DND-41 (cell line): ENCODE data around the gene RSPH4A.

ENCODE experiments used
- ATAC-seq: fragments of 200-7000 bp; cut with Tn5 transposase; 3 replicates; pipeline ENCODE4 v1.9.1; 2021; ENCODE audit warnings: low read depth; ENCODE audit not compliant: insufficient read depth
- DNase-seq: peaks from one replicate; pipeline ENCODE4 v3.0.0-alpha.2; 2020
- H2AFZ ChIP-seq: 2 replicates; pipeline ENCODE4 v1.6.0; 2012; ENCODE audit warnings: low read depth, low read length
- H3K27ac ChIP-seq: 2 replicates; pipeline ENCODE4 v1.5.1; 2012; ENCODE audit warnings: low read length, inconsistent platforms
- H3K27me3 ChIP-seq: fragments of 200-600 bp; sonication (generic); 2 replicates; pipeline ENCODE4 v1.6.0; 2012; ENCODE audit warnings: low read length, mild to moderate bottlenecking, inconsistent platforms; ENCODE audit not compliant: insufficient read depth, poor library complexity
- H3K36me3 ChIP-seq: 2 replicates; pipeline ENCODE4 v1.5.1; 2012; ENCODE audit warnings: low read length, inconsistent platforms; ENCODE audit not compliant: insufficient read depth
- H3K4me1 ChIP-seq: 2 replicates; pipeline ENCODE4 v1.5.1; 2012; ENCODE audit warnings: mild to moderate bottlenecking, low read length; ENCODE audit not compliant: insufficient read depth
- H3K4me2 ChIP-seq: 2 replicates; pipeline ENCODE4 v1.6.0; 2012; ENCODE audit warnings: mild to moderate bottlenecking, moderate library complexity, low read length, inconsistent platforms; ENCODE audit not compliant: insufficient read depth
- H3K4me3 ChIP-seq, 2 experiments: fragments of 200-600 bp in 1 of 2; shearing (Covaris generic) in 1 of 2; 2 replicates each; pipeline ENCODE4 v1.5.1; 2012 to 2016; ENCODE audit warnings: inconsistent platforms in 2 of 2, low read length in 2 of 2, mild to moderate bottlenecking in 2 of 2, low read depth in 1 of 2, moderate library complexity in 1 of 2
- H3K79me2 ChIP-seq: 2 replicates; pipeline ENCODE4 v1.6.0; 2012; ENCODE audit warnings: low read length, inconsistent platforms; ENCODE audit not compliant: insufficient read depth
- H3K9ac ChIP-seq: 2 replicates; pipeline ENCODE4 v1.6.0; 2012; ENCODE audit warnings: low read depth, mild to moderate bottlenecking, inconsistent platforms, low read length, moderate library complexity
- H3K9me3 ChIP-seq: 2 replicates; pipeline ENCODE4 v1.5.1; 2012; ENCODE audit warnings: low read length, moderate library complexity, mild to moderate bottlenecking, inconsistent platforms; ENCODE audit not compliant: insufficient read depth, severe bottlenecking
- H4K20me1 ChIP-seq: 2 replicates; pipeline ENCODE4 v1.6.0; 2012; ENCODE audit warnings: low read length; ENCODE audit not compliant: insufficient read depth
- EZH2 ChIP-seq: IDR thresholded peaks from 3 replicates; pipeline ENCODE4 v1.6.1; 2012; ENCODE audit warnings: borderline replicate concordance, low read depth, mild to moderate bottlenecking, moderate library complexity, low read length, inconsistent platforms; ENCODE audit not compliant: severe bottlenecking
- TF ChIP-seq, protein P1 (sequence below): IDR thresholded peaks from 2 replicates; pipeline ENCODE4 v1.5.1; 2012; ENCODE audit warnings: borderline replicate concordance, low read length, moderate library complexity, mild to moderate bottlenecking; ENCODE audit not compliant: poor library complexity, severe bottlenecking; ENCODE audit errors: extremely low read depth

Gene RSPH4A

DNA sequence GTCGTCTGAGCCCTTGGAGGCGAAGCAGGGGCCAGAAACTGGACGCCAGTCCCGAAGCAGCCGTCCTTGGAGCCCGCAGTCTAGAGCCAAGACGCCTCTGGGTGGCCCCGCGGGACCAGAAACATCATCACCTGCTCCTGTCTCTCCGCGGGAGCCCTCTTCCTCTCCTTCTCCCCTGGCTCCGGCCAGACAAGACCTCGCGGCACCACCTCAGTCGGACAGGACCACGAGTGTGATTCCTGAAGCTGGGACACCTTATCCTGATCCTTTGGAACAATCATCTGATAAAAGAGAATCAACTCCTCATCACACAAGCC lies 416 bp downstream of the RSPH4A start:
- H2AFZ ChIP-seq, result peak overlapping the region; percentile 100; the same call in 1 of the 2 replicates
- H3K9ac ChIP-seq, result no peak overlapping the region; the same call in 1 of the 2 replicates
- no peak for TF ChIP-seq EZH2
- TF ChIP-seq, protein P1, sequence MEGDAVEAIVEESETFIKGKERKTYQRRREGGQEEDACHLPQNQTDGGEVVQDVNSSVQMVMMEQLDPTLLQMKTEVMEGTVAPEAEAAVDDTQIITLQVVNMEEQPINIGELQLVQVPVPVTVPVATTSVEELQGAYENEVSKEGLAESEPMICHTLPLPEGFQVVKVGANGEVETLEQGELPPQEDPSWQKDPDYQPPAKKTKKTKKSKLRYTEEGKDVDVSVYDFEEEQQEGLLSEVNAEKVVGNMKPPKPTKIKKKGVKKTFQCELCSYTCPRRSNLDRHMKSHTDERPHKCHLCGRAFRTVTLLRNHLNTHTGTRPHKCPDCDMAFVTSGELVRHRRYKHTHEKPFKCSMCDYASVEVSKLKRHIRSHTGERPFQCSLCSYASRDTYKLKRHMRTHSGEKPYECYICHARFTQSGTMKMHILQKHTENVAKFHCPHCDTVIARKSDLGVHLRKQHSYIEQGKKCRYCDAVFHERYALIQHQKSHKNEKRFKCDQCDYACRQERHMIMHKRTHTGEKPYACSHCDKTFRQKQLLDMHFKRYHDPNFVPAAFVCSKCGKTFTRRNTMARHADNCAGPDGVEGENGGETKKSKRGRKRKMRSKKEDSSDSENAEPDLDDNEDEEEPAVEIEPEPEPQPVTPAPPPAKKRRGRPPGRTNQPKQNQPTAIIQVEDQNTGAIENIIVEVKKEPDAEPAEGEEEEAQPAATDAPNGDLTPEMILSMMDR, result no peak
- H3K36me3 ChIP-seq, result no peaks in the 10 kb centered on the region
- no peak overlapping the region for H3K27ac ChIP-seq
- no peaks in the 10 kb centered on the region for H3K79me2 ChIP-seq
- DNase-seq (no peak), ATAC-seq (no peak; the same call in 2 of the 3 replicates)
- H3K4me3 ChIP-seq, result peak overlapping the region in 1 of 2 experiments; percentile 91; a peak in 2 of 4 replicates
- H3K4me1 ChIP-seq, result peaks cover 18% of the 10 kb centered on the region
- no peaks in the 10 kb centered on the region for H3K9me3 ChIP-seq
- peaks cover 20% of the 10 kb centered on the region for H3K27me3 ChIP-seq
- H3K4me2 ChIP-seq, result peak overlapping the region; percentile 97
- H4K20me1 ChIP-seq, result no peaks in the 10 kb centered on the region

GRCh38 chr6:116624036-116624805 lies 7.9 kb downstream of the RSPH4A start:
- Histone ChIP-seq H2AFZ (no peak overlapping the region), H3K79me2 (no peaks in the 10 kb centered on the region), H3K36me3 (no peaks in the 10 kb centered on the region), H3K27ac (no peak overlapping the region), H3K4me2 (no peak overlapping the region), H3K9me3 (no peaks in the 10 kb centered on the region), H3K27me3 (no peaks in the 10 kb centered on the region), H3K4me3 (no peak overlapping the region), H4K20me1 (no peaks in the 10 kb centered on the region), H3K9ac (no peak overlapping the region), H3K4me1 (no peaks in the 10 kb centered on the region)
- ATAC-seq (no peak), DNase-seq (no peak)
- TF ChIP-seq, protein P1, result no peak
- TF ChIP-seq EZH2, result no peak

- H3K79me2 ChIP-seq, result no peaks in the 10 kb centered on the region
- no peaks in the 10 kb centered on the region for H4K20me1 ChIP-seq
- no peaks in the 10 kb centered on the region for H3K36me3 ChIP-seq
- no peak overlapping the region for H3K27ac ChIP-seq
- no peak overlapping the region for H3K4me3 ChIP-seq
- H3K9me3 ChIP-seq, result no peaks in the 10 kb centered on the region
- H2AFZ ChIP-seq, result no peak overlapping the region
- DNase-seq, result no peak
- no peak overlapping the region for H3K4me2 ChIP-seq
- no peak for ATAC-seq
- TF ChIP-seq, protein P1, result no peak
- no peak for TF ChIP-seq EZH2
- no peaks in the 10 kb centered on the region for H3K4me1 ChIP-seq
- no peak overlapping the region for H3K9ac ChIP-seq
- H3K27me3 ChIP-seq, result no peaks in the 10 kb centered on the region
Measured at GRCh38 chr6:116625872-116626271, 9.6 kb downstream of the RSPH4A start.
